ENCODE results near the gene GAS7.
"Not testable (repeated sequence)": the region's sequence is repeated elsewhere in the genome, so short reads cannot be mapped to it uniquely, and the experiment has no call there.

The GAS7 gene

DNA sequence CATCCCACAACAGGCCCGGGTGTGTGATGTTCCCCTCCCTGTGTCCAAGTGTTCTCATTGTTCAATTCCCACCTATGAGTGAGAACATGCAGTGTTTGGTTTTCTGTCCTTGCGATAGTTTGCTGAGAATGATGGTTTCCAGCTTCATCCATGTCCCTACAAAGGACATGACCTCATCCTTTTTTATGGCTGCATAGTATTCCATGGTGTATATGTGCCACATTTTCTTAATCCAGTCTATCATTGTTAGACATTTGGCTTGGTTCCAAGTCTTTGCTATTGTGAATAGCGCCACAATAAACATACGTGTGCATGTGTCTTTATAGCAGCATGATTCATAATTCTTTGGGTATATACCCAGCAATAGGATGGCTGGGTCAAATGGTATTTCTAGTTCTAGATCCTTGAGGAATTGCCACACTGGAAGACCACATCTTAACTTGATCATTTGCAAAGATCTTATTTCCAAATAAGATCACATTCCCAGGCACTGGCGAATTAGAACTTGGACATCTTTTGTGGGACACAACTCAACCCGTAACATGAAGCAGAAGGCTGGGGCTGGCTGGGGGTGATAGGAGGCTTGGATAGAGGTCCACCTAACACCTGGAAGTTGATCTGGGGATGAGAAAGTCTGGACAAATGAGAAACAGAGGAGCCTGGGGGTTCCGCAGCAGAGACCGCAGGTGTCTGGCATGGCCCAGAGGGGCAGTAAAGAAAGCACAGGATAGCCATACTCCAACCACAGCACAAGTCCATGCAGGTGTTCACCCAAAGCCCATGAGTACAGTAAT is 195.6 kb downstream of the GAS7 start:
- H3K4me1 ChIP-seq (ENCODE audit: control extremely low read depth in 1 of 4, control insufficient read depth in 4 of 4, insufficient read depth in 4 of 4, low read length in 3 of 4); H3K36me3 ChIP-seq (ENCODE audit: control insufficient read depth in 4 of 4, insufficient read depth in 4 of 4, low read length in 3 of 4); H3K27me3 ChIP-seq (replicated peaks in 2 of 5; ENCODE audit: control insufficient read depth in 4 of 5, insufficient read depth in 5 of 5, low read length in 4 of 5); POLR2A ChIA-PET; H3K27ac ChIP-seq (ENCODE audit: insufficient read depth in 1 of 2, low read depth in 1 of 2, low read length in 2 of 2, poor library complexity in 1 of 2, severe bottlenecking in 2 of 2); H3K9me3 ChIP-seq (ENCODE audit: control extremely low read depth in 1 of 5, control insufficient read depth in 4 of 5, insufficient read depth in 2 of 5, low read depth in 1 of 5, low read length in 4 of 5); CTCF ChIA-PET; DNase-seq; H3K4me3 ChIP-seq (ENCODE audit: control insufficient read depth in 1 of 7, extremely low read depth in 1 of 7, insufficient read depth in 4 of 7, low read depth in 2 of 7, low read length in 6 of 7): not testable (repeated sequence)
- WGBS (ENCODE audit: insufficient coverage) = no CpG with 5 or more reads among the region's 8 CpGs

DNA sequence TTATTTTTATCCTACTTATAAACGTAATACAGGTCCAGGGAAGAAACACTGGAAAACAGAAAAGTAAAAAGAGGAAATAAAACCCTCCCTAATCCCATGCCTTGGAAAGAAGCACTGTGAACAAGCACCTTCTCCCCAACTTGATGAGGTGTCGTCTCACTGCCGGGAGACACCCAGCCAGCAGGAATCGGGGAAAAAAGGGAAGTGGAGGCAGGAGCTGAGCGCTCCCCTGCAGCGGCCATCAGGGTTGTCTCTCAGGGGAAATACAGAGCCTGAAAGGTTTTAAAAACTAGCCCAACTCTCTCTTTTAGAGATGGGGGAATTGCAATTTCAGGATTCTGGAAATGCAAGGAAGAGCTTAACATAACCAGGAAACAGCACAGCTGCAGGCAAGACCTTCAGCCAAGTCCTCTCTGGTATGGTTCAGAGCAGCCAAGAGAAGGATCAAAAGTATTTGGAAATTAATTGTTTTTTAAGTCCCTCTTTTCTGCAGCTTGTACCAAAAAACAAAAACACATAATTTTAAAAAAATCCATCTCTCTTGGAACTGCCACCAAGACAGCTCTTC is 197.0 kb downstream of the GAS7 start:
- Histone ChIP-seq H3K27me3 (replicated peaks in 2 of 5; ENCODE audit: control insufficient read depth in 4 of 5, insufficient read depth in 5 of 5, low read length in 4 of 5) (no peaks in the 10 kb centered on the region), H3K4me3 (ENCODE audit: control insufficient read depth in 1 of 7, extremely low read depth in 1 of 7, insufficient read depth in 4 of 7, low read depth in 2 of 7, low read length in 6 of 7) (no peak overlapping the region), H3K36me3 (ENCODE audit: control insufficient read depth in 4 of 4, insufficient read depth in 4 of 4, low read length in 3 of 4) (no peaks in the 10 kb centered on the region), H3K27ac (ENCODE audit: insufficient read depth in 1 of 2, low read depth in 1 of 2, low read length in 2 of 2, poor library complexity in 1 of 2, severe bottlenecking in 2 of 2) (no peak overlapping the region), H3K9me3 (ENCODE audit: control extremely low read depth in 1 of 5, control insufficient read depth in 4 of 5, insufficient read depth in 2 of 5, low read depth in 1 of 5, low read length in 4 of 5) (no peaks in the 10 kb centered on the region), H3K4me1 (ENCODE audit: control extremely low read depth in 1 of 4, control insufficient read depth in 4 of 4, insufficient read depth in 4 of 4, low read length in 3 of 4) (no peaks in the 10 kb centered on the region)
- CTCF ChIA-PET = interaction anchor here (1.6 kb wide), 1 partner anchor 36 kb away, joined by 3 read pairs; no protein-coding TSS in a partner anchor
- POLR2A ChIA-PET = no interaction called here
- no peak for DNase-seq
- WGBS (ENCODE audit: insufficient coverage) = 80% methylated on average over 5 of the region's 6 CpGs

DNA sequence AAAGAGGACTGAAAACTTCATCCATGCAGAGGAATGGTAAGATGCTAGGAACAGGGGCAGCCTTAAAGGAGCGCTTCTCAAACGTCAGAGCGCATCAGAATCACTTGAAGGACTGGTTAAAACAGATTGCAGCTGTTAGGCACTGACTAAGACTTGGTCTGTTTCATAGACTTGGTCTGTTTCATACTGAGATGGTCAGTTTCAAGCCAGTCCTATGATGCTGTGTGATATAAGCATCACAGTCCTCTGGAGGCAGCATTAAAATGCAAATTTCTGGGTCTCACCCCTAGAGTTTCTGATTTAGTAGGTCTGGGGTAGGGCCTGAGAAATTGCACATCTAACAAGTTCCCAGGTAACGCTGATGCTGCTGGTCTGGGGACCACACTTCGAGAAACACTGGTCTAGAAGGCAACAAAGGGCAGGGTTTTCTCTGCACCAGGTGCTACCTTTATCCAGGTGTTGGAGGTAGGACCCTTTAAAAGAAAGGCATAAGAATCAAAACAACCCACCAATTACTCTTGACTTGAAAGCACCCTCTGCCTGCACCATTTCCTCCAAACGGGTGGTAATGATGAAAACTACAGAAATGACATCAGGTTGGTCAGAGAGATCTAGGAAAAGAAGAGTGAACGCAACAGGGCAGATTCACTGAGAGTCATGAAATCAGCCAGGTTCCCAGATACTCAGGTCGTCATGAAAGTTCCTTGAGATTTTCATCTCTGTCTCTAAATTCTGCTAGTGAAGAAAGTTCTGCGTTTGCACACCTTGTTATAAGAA is 198.3 kb downstream of the GAS7 start:
- Histone ChIP-seq H3K4me1 (ENCODE audit: control extremely low read depth in 1 of 4, control insufficient read depth in 4 of 4, insufficient read depth in 4 of 4, low read length in 3 of 4) (no peaks in the 10 kb centered on the region), H3K4me3 (ENCODE audit: control insufficient read depth in 1 of 7, extremely low read depth in 1 of 7, insufficient read depth in 4 of 7, low read depth in 2 of 7, low read length in 6 of 7) (no peak overlapping the region), H3K36me3 (ENCODE audit: control insufficient read depth in 4 of 4, insufficient read depth in 4 of 4, low read length in 3 of 4) (no peaks in the 10 kb centered on the region), H3K27me3 (replicated peaks in 2 of 5; ENCODE audit: control insufficient read depth in 4 of 5, insufficient read depth in 5 of 5, low read length in 4 of 5) (no peaks in the 10 kb centered on the region), H3K9me3 (ENCODE audit: control extremely low read depth in 1 of 5, control insufficient read depth in 4 of 5, insufficient read depth in 2 of 5, low read depth in 1 of 5, low read length in 4 of 5) (no peaks in the 10 kb centered on the region), H3K27ac (ENCODE audit: insufficient read depth in 1 of 2, low read depth in 1 of 2, low read length in 2 of 2, poor library complexity in 1 of 2, severe bottlenecking in 2 of 2) (no peak overlapping the region)
- ChIA-PET CTCF (interaction anchor here (0.6 to 1.6 kb wide), 2 partner anchors 37 to 196 kb away, joined by 3 read pairs; no protein-coding TSS in a partner anchor), POLR2A (no interaction called here)
- 95% methylated on average over 8 of the region's 9 CpGs for WGBS (ENCODE audit: insufficient coverage)
- no peak for DNase-seq

DNA sequence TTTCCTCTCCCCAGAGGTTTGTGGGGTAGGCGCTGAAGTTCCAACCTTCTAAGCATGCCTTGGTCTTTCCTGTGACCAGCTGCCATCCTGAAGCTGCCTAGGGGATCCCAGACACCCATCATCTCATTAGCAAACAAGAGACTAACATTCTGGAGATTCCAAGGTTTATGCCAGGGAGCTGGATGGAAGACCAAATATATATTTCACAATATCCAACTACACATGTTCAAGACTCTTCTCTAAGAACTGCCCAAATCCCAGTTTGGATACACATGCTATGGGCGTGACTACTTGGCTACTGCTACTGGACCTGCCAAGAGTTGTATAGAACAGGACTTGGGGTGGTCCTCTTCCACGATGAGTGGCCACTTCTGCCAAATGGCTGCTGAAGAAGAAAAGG is 200.3 kb downstream of the GAS7 start:
- CTCF ChIA-PET = interaction anchor here (0.9 kb wide), 1 partner anchor 10 kb away, joined by 3 read pairs; no protein-coding TSS in a partner anchor
- WGBS (ENCODE audit: insufficient coverage) = 91% methylated on average over 3 of the region's 3 CpGs
- Histone ChIP-seq H3K27ac (ENCODE audit: insufficient read depth in 1 of 2, low read depth in 1 of 2, low read length in 2 of 2, poor library complexity in 1 of 2, severe bottlenecking in 2 of 2) (no peak overlapping the region), H3K4me3 (ENCODE audit: control insufficient read depth in 1 of 7, extremely low read depth in 1 of 7, insufficient read depth in 4 of 7, low read depth in 2 of 7, low read length in 6 of 7) (no peak overlapping the region), H3K9me3 (ENCODE audit: control extremely low read depth in 1 of 5, control insufficient read depth in 4 of 5, insufficient read depth in 2 of 5, low read depth in 1 of 5, low read length in 4 of 5) (no peaks in the 10 kb centered on the region), H3K36me3 (ENCODE audit: control insufficient read depth in 4 of 4, insufficient read depth in 4 of 4, low read length in 3 of 4) (no peaks in the 10 kb centered on the region), H3K4me1 (ENCODE audit: control extremely low read depth in 1 of 4, control insufficient read depth in 4 of 4, insufficient read depth in 4 of 4, low read length in 3 of 4) (no peaks in the 10 kb centered on the region), H3K27me3 (replicated peaks in 2 of 5; ENCODE audit: control insufficient read depth in 4 of 5, insufficient read depth in 5 of 5, low read length in 4 of 5) (no peaks in the 10 kb centered on the region)
- POLR2A ChIA-PET = no interaction called here
- no peak for DNase-seq

DNA sequence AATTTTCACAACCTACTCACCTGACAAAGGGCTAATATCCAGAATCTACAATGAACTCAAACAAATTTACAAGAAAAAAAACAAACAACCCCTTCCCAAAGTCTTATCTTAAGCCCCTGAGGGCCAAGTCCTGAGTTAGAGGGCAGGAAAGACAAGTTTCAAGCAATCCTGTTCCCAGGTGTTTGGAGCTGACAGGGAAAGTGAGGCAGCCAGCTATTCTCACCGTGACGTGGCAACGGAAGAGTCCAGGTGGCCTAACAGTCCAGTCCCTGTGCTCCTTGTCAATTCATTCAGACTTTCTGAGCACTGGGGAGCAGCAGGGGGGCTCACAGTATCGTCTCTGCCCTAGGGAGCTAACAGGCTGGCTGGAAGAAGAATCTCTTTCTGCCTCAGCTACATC is 203.6 kb downstream of the GAS7 start:
- H3K27me3 ChIP-seq (replicated peaks in 2 of 5; ENCODE audit: control insufficient read depth in 4 of 5, insufficient read depth in 5 of 5, low read length in 4 of 5) = no peaks in the 10 kb centered on the region

DNA sequence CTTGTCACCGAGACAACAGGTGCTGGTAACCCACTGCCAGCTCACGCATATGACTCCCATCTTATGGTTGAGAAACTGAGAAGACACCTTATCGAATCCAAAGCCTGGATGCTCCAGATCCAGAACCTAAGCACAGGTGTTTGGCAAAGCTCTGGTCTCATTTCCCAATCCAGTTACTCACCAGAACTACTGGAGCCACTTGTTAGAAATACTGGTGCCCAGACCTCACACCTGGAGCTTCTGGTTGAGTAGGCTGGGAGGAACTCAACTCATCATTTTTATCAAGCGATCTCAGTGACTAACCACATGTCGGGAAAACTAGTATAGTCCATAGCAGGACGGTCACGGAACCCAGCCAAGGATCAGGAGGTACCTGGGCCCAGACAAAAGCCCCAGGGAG is 206.6 kb downstream of the GAS7 start:
- H3K27ac ChIP-seq (ENCODE audit: insufficient read depth in 1 of 2, low read depth in 1 of 2, low read length in 2 of 2, poor library complexity in 1 of 2, severe bottlenecking in 2 of 2) = no peak overlapping the region
- peaks cover 0 to 8% (median 7%) of the 10 kb centered on the region in 4 experiments for H3K4me1 ChIP-seq (ENCODE audit: control extremely low read depth in 1 of 4, control insufficient read depth in 4 of 4, insufficient read depth in 4 of 4, low read length in 3 of 4)
- CTCF ChIA-PET = interaction anchor here (1.3 to 1.6 kb wide), 2 partner anchors 10 to 235 kb away, joined by 3 to 6 read pairs; no protein-coding TSS in a partner anchor
- H3K36me3 ChIP-seq (ENCODE audit: control insufficient read depth in 4 of 4, insufficient read depth in 4 of 4, low read length in 3 of 4) = no peaks in the 10 kb centered on the region
- no peaks in the 10 kb centered on the region for H3K9me3 ChIP-seq (ENCODE audit: control extremely low read depth in 1 of 5, control insufficient read depth in 4 of 5, insufficient read depth in 2 of 5, low read depth in 1 of 5, low read length in 4 of 5)
- H3K4me3 ChIP-seq (ENCODE audit: control insufficient read depth in 1 of 7, extremely low read depth in 1 of 7, insufficient read depth in 4 of 7, low read depth in 2 of 7, low read length in 6 of 7) = no peak overlapping the region
- no peaks in the 10 kb centered on the region for H3K27me3 ChIP-seq (replicated peaks in 2 of 5; ENCODE audit: control insufficient read depth in 4 of 5, insufficient read depth in 5 of 5, low read length in 4 of 5)
- POLR2A ChIA-PET = no interaction called here
- 96% methylated on average over 6 of the region's 7 CpGs for whole genome bisulfite sequencing (ENCODE audit: insufficient coverage)
- DNase-seq = no peak

More for the DNA sequence above, 203.6 kb downstream of the GAS7 start:
- Histone ChIP-seq H3K4me1 (ENCODE audit: control extremely low read depth in 1 of 4, control insufficient read depth in 4 of 4, insufficient read depth in 4 of 4, low read length in 3 of 4) (no peaks in the 10 kb centered on the region), H3K4me3 (ENCODE audit: control insufficient read depth in 1 of 7, extremely low read depth in 1 of 7, insufficient read depth in 4 of 7, low read depth in 2 of 7, low read length in 6 of 7) (no peak overlapping the region), H3K9me3 (ENCODE audit: control extremely low read depth in 1 of 5, control insufficient read depth in 4 of 5, insufficient read depth in 2 of 5, low read depth in 1 of 5, low read length in 4 of 5) (no peaks in the 10 kb centered on the region), H3K27ac (ENCODE audit: insufficient read depth in 1 of 2, low read depth in 1 of 2, low read length in 2 of 2, poor library complexity in 1 of 2, severe bottlenecking in 2 of 2) (no peak overlapping the region), H3K36me3 (ENCODE audit: control insufficient read depth in 4 of 4, insufficient read depth in 4 of 4, low read length in 3 of 4) (no peaks in the 10 kb centered on the region)
- ChIA-PET CTCF (interaction anchor here (1.2 kb wide), 1 partner anchor 10 kb away, joined by 5 read pairs; no protein-coding TSS in a partner anchor), POLR2A (no interaction called here)
- WGBS (ENCODE audit: insufficient coverage) = 100% methylated on average over 3 of the region's 4 CpGs
- DNase-seq = no peak
